ENCODE measurements around the gene PIK3R4. TPM values are rescaled to one million over a fixed set of nuclear protein-coding genes. Genes with fewer than 3 reads are reported as not detected.

Gene PIK3R4
- total RNA-seq, 1 experiment from 2014 or later: 60.2 TPM

DNA sequence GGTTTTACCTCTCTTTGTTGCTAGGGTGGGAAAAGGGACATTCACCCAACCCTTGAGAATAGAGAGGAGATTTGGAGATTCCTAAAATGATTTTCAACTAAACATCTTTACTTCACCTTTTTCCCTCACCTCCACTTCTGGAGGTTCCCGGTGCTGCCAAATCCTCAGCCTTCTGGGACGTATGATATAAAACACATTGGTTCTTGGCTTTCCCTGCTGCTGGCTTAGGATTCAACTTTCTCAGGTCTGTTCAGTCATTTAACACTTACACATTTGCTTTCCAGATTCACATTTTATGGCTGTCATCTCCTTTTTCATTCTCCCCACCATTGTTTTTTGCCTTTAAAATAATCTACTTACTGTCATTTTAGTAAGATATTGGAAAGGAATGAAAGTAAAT, 106.6 kb downstream of the PIK3R4 start:
- no peak for DNase-seq (ENCODE audit: low read depth)

DNA sequence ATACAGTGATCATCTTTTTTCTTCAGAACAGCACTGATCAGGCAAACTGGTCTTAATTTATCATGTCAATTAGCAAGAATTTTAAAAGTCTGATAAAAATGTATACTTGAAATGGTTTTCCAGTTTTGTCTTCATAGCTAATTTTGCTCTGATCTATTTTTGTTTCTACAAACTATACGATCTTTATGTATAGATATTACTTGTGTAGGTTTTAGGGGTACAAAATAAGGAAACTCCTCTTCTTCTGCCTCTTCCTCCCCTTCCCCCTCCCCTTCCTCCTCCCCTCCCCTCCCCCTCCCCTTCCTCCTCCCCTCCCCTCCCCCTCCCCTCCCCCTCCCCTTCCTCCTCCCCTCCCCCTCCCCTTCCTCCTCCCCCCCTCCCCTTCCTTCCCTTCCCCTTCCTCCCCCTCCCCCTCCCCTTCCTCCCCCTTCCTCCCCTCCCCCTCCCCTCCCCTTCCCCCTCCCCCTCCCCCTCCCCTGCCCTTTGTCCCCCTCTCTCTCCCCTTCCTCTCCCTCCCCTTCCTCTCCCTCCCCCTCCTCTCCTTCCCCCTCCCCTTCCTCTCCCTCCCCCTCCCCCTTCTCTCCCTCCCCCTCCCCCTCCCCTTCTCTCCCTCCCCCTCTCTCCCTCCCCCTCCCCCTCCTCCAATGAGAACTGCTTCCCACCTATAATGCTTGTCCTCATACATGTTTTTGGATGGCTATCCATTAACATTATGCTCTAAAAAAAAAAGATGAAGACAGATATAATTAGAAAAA, 110.0 kb downstream of the PIK3R4 start:
- no peak for DNase-seq (ENCODE audit: low read depth)

DNA sequence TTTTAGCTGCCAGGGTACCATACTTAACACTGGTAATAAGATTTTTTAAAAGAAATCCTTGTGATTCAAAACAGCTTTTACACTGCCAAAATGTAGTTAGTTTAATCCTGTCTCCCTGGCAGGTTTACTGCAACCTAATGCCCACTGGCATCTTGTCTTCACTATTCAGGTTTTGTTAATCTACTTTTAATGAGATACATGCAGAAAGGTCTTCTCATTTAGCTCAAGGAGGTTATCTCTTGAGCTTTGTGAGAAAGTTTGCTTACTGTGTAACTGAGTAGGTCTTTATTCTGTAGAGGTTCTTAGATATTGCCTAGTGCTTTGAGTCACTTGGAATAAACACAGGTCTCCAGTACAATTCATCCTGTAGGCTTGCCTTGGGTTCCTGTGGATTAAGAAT, 110.7 kb downstream of the PIK3R4 start:
- DNase-seq (ENCODE audit: low read depth): no peak

DNA sequence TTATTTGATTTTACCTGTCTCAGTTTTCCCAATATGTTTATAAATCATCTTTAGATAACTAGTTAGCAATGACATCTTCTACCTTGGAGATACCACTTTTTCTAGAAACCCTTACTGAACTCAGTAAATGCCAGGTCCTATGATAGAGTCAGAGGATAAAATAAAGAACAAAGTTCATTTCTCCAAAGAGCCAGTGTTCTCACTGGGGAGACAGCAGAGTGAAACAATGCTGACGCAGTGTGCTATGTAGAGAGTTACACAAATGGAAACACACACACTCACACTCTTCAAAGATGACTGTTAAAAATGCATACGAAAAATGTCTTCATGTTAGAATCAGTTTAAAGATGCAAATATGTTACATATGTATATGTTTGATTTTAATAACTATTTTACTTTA, 111.3 kb downstream of the PIK3R4 start:
- no peak for DNase-seq (ENCODE audit: low read depth)

Other genes starting within 250 kb of the PIK3R4 start
- gene COL6A6, start 229.7 kb downstream of the PIK3R4 start, total RNA-seq (2014; rRNA removed; shearing (Covaris generic)): not detected in 2 replicates
- 17.2 and 33.9 TPM in 2 replicates for gene ATP2C1, start 147.3 kb upstream of the PIK3R4 start, total RNA-seq (2014; rRNA removed; shearing (Covaris generic))